Esophagus muscularis mucosa (tissue), 4 donors: Measurements from ENCODE around the gene TEKT4. TPM values are rescaled to one million over a fixed set of nuclear protein-coding genes. Genes with fewer than 3 reads are reported as not detected.
A peak's percentile ranks its signal among the peaks of the same experiment; 100 is the strongest.

Source experiments
- DNase-seq: peaks from one replicate; pipeline ENCODE4 v3.0.0-alpha.2; 2017; ENCODE audit errors: extremely low spot score
- H3K27ac ChIP-seq, 4 donors: fragments of 200-600 bp; sonication (generic); replicated peaks in 1 of 4; 1 replicate in 3 of 4; 2 replicates in 1 of 4; pipeline ENCODE4 v1.5.1; 2016 to 2019; ENCODE audit warnings: mild to moderate bottlenecking in 1 of 4
- H3K27me3 ChIP-seq, 4 donors: fragments of 200-600 bp; sonication (generic); one replicate each; pipeline versions ENCODE4 v1.5.1 to v1.6.0; 2016 to 2019
- H3K36me3 ChIP-seq, 4 donors: fragments of 200-600 bp; sonication (generic); one replicate each; pipeline ENCODE4 v1.5.1; 2016 to 2019
- H3K4me1 ChIP-seq, 4 donors: fragments of 200-600 bp; sonication (generic); one replicate each; pipeline ENCODE4 v1.5.1; 2016 to 2019
- H3K4me3 ChIP-seq, 4 donors: fragments of 200-600 bp; sonication (generic); 1 replicate in 2 of 4; 2 replicates in 2 of 4; pipeline ENCODE4 v1.5.1; 2016 to 2019; ENCODE audit warnings: mild to moderate bottlenecking in 4 of 4, moderate library complexity in 1 of 4
- H3K9me3 ChIP-seq, 4 donors: fragments of 200-600 bp; sonication (generic); 1 replicate in 3 of 4; 2 replicates in 1 of 4; pipeline ENCODE4 v1.5.1; 2016 to 2019
- CTCF ChIP-seq, 3 experiments: fragments of 200-600 bp in 2 of 3; fragments of 450-650 bp in 1 of 3; sonication (generic) in 2 of 3; IDR thresholded peaks; one replicate each; pipeline ENCODE4 v1.5.1; 2017 to 2019; ENCODE audit warnings: antibody characterized with exemption in 3 of 3, mild to moderate bottlenecking in 2 of 3, moderate library complexity in 1 of 3
- EP300 ChIP-seq: sonication (generic); formaldehyde crosslinking; IDR thresholded peaks from one replicate; pipeline ENCODE4 v1.6.1; 2017; ENCODE audit warnings: antibody characterized with exemption
- POLR2A ChIP-seq: fragments of 450-650 bp; IDR thresholded peaks from one replicate; pipeline ENCODE4 v1.6.1; 2017; ENCODE audit warnings: antibody characterized with exemption, moderate library complexity, mild to moderate bottlenecking, low read depth
- POLR2AphosphoS5 ChIP-seq, 2 donors: sonication (generic); formaldehyde crosslinking; IDR thresholded peaks; one replicate each; pipeline ENCODE4 v1.6.1; 2017; ENCODE audit warnings: antibody characterized with exemption in 2 of 2
- WGBS: methylation state at CpG from one replicate; pipeline ENCODE4 v1.1.5; 2018; 5-methylcytosine and 5-hydroxymethylcytosine counted together
- intact Hi-C: fragments of 100-400 bp; cut with DNase I; formaldehyde crosslinking; loops from one replicate; pipeline ENCODE4 v1.15.1; 2023
- total RNA-seq, 4 donors: library from RNA; depleted of rRNA; stranded (reverse); fragments of >200 nt; gene quantifications; one replicate each; pipeline versions ENCODE4 v1.1.0 to v1.2.1, GENCODE V29; 2016

TEKT4 gene
- total RNA-seq, 4 donors from 2014 or later, result 0.19 TPM; not detected in 3

- no peak for DNase-seq
- Histone ChIP-seq H3K27me3 (peaks cover 0 to 59% (median 0%) of the 10 kb centered on the region in 4 donors), H3K9me3 (no peaks in the 10 kb centered on the region), H3K27ac (no peak overlapping the region), H3K4me3 (no peak overlapping the region), H3K4me1 (peaks cover 0 to 8% (median 4%) of the 10 kb centered on the region in 4 donors), H3K36me3 (no peaks in the 10 kb centered on the region)
- WGBS, result 82% methylated on average over 4 of the region's 4 CpGs
- intact Hi-C loops, result no loop called here
- TF ChIP-seq CTCF (IDR thresholded peaks at IDR 0.05), result no peak
- TF ChIP-seq POLR2AphosphoS5 (IDR thresholded peaks at IDR 0.05), result no peak
- no peak for TF ChIP-seq POLR2A
- TF ChIP-seq EP300, result no peak
These were observed 2.1 kb upstream of the TEKT4 start for GRCh38 chr2:94869131-94869530.

- no peak for DNase-seq
- H3K4me1 ChIP-seq, result peaks cover 0 to 13% (median 6%) of the 10 kb centered on the region in 4 donors
- intact Hi-C loops, result no loop called here
- no peaks in the 10 kb centered on the region for H3K9me3 ChIP-seq
- WGBS, result 64% methylated on average over 13 of the region's 22 CpGs
- peaks cover 0 to 63% (median 0%) of the 10 kb centered on the region in 4 donors for H3K27me3 ChIP-seq
- TF ChIP-seq EP300 (no peak), CTCF (IDR thresholded peaks at IDR 0.05) (no peak), POLR2A (no peak), POLR2AphosphoS5 (IDR thresholded peaks at IDR 0.05) (no peak)
- H3K36me3 ChIP-seq, result no peaks in the 10 kb centered on the region
- H3K4me3 ChIP-seq, result no peak overlapping the region
- H3K27ac ChIP-seq, result no peak overlapping the region
These were observed 1.4 kb upstream of the TEKT4 start for GRCh38 chr2:94869552-94870439.

- TF ChIP-seq CTCF (IDR thresholded peaks at IDR 0.05) (peak in 1 of 3 experiments; percentile 14), POLR2AphosphoS5 (IDR thresholded peaks at IDR 0.05) (no peak)
- intact Hi-C loops, result no loop called here
- Histone ChIP-seq H3K27me3 (peaks cover 0 to 71% (median 0%) of the 10 kb centered on the region in 4 donors), H3K27ac (no peak overlapping the region), H3K4me3 (no peak overlapping the region), H3K9me3 (no peaks in the 10 kb centered on the region), H3K36me3 (no peaks in the 10 kb centered on the region), H3K4me1 (peaks cover 0 to 13% (median 6%) of the 10 kb centered on the region in 4 donors)
- no peak for DNase-seq
- WGBS, result 18% methylated on average over 13 of the region's 25 CpGs
These were observed 597 bp upstream of the TEKT4 start for GRCh38 chr2:94870440-94871225.

- Histone ChIP-seq H3K9me3 (no peaks in the 10 kb centered on the region), H3K27ac (no peak overlapping the region), H3K27me3 (peaks cover 0 to 73% (median 0%) of the 10 kb centered on the region in 4 donors), H3K4me1 (peaks cover 0 to 13% (median 6%) of the 10 kb centered on the region in 4 donors), H3K36me3 (no peaks in the 10 kb centered on the region), H3K4me3 (no peak overlapping the region)
- intact Hi-C loops, result no loop called here
- no peak for DNase-seq
- 62% methylated on average over 3 of the region's 10 CpGs for WGBS
- TF ChIP-seq POLR2A (no peak), EP300 (no peak), CTCF (IDR thresholded peaks at IDR 0.05) (no peak), POLR2AphosphoS5 (IDR thresholded peaks at IDR 0.05) (no peak)
These were observed 923 bp downstream of the TEKT4 start for GRCh38 chr2:94872088-94872618.
